ENCODE results near the gene RNF144A.

RNF144A gene

DNA sequence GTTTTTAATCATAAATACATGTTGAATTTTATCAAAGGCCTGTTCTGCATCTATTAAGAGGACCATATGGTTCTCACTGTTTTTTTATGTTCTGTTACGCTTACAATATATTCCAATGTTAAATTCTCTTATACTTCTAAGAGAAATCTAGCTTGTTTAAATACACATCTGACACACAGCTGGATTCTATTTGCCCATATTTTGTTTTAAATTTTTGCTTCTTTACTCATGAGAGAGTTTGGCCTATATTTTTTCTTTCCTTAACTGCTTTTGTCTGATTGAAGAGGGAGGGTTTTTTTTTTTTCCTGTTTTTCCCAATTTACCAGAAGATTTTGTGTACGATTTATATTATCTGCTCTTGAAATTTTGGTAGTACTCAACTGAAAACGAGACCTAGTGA, 34.9 kb downstream of the RNF144A start:
- H3K9me3 ChIP-seq (ENCODE audit: insufficient read depth, low read depth, low read length): no peaks in the 10 kb centered on the region
- no peak overlapping the region for H3K23ac ChIP-seq (ENCODE audit: low read length)
- no peaks in the 10 kb centered on the region for H3K4me1 ChIP-seq (ENCODE audit: control insufficient read depth in 1 of 2, insufficient read depth in 2 of 2, low read length in 2 of 2)
- no peaks in the 10 kb centered on the region for H3K27me3 ChIP-seq (ENCODE audit: insufficient read depth, low read length)
- no peak overlapping the region for H3K4ac ChIP-seq (ENCODE audit: low read depth, low read length)
- no peaks in the 10 kb centered on the region for H3K79me1 ChIP-seq (ENCODE audit: low read length)
- no peak overlapping the region for H2BK12ac ChIP-seq (ENCODE audit: low read length)
- no peak overlapping the region for H3K27ac ChIP-seq (ENCODE audit: low read depth, low read length)
- H3K4me2 ChIP-seq (ENCODE audit: low read length): no peak overlapping the region
- H3K9ac ChIP-seq (ENCODE audit: low read length): no peak overlapping the region
- no peak overlapping the region for H2BK5ac ChIP-seq (ENCODE audit: low read depth, low read length, poor library complexity)
- no peak for DNase-seq
- no peak overlapping the region for H2AFZ ChIP-seq (ENCODE audit: insufficient read depth, low read length, poor library complexity)
- H3K14ac ChIP-seq (ENCODE audit: low read length): no peak overlapping the region
- H3K36me3 ChIP-seq (ENCODE audit: control insufficient read depth in 1 of 2, insufficient read depth in 2 of 2, low read length in 2 of 2): peaks cover 0 to 2% of the 10 kb centered on the region in 2 experiments
- H3K4me3 ChIP-seq (ENCODE audit: low read depth, low read length): no peak overlapping the region
- H3K18ac ChIP-seq (ENCODE audit: low read length): no peak overlapping the region
- no peaks in the 10 kb centered on the region for H3K79me2 ChIP-seq (ENCODE audit: control insufficient read depth, insufficient read depth, low read length, poor library complexity)
- no peak overlapping the region for H4K12ac ChIP-seq (ENCODE audit: low read depth, low read length)
- H2AK5ac ChIP-seq (ENCODE audit: low read length): no peak overlapping the region
- WGBS (ENCODE audit: extremely low coverage, insufficient coverage, insufficient read length): no CpG with 5 or more reads among the region's 3 CpGs
- H4K8ac ChIP-seq (ENCODE audit: low read depth, low read length): no peak overlapping the region
- no peak overlapping the region for H2BK120ac ChIP-seq (ENCODE audit: insufficient read depth, low read length, poor library complexity)
- H4K91ac ChIP-seq (ENCODE audit: low read depth, low read length): no peak overlapping the region

GRCh38 chr2:6954586-6954985, 37.4 kb downstream of the RNF144A start:
- DNase-seq: no peak
- Histone ChIP-seq H4K8ac (ENCODE audit: low read depth, low read length) (no peak overlapping the region), H4K91ac (ENCODE audit: low read depth, low read length) (no peak overlapping the region), H3K27ac (ENCODE audit: low read depth, low read length) (no peak overlapping the region), H2AK5ac (ENCODE audit: low read length) (no peak overlapping the region), H3K4me2 (ENCODE audit: low read length) (no peak overlapping the region), H4K12ac (ENCODE audit: low read depth, low read length) (no peak overlapping the region), H3K23ac (ENCODE audit: low read length) (no peak overlapping the region), H3K9ac (ENCODE audit: low read length) (no peak overlapping the region), H3K4me1 (ENCODE audit: control insufficient read depth in 1 of 2, insufficient read depth in 2 of 2, low read length in 2 of 2) (no peaks in the 10 kb centered on the region), H3K18ac (ENCODE audit: low read length) (no peak overlapping the region), H3K9me3 (ENCODE audit: insufficient read depth, low read depth, low read length) (no peaks in the 10 kb centered on the region), H3K14ac (ENCODE audit: low read length) (no peak overlapping the region), H3K4ac (ENCODE audit: low read depth, low read length) (no peak overlapping the region), H2BK5ac (ENCODE audit: low read depth, low read length, poor library complexity) (no peak overlapping the region), H2AFZ (ENCODE audit: insufficient read depth, low read length, poor library complexity) (no peak overlapping the region), H3K79me1 (ENCODE audit: low read length) (no peaks in the 10 kb centered on the region), H3K79me2 (ENCODE audit: control insufficient read depth, insufficient read depth, low read length, poor library complexity) (no peaks in the 10 kb centered on the region), H2BK120ac (ENCODE audit: insufficient read depth, low read length, poor library complexity) (no peak overlapping the region), H2BK12ac (ENCODE audit: low read length) (no peak overlapping the region), H3K36me3 (ENCODE audit: control insufficient read depth in 1 of 2, insufficient read depth in 2 of 2, low read length in 2 of 2) (no peaks in the 10 kb centered on the region), H3K27me3 (ENCODE audit: insufficient read depth, low read length) (no peaks in the 10 kb centered on the region), H3K4me3 (ENCODE audit: low read depth, low read length) (no peak overlapping the region)
- WGBS (ENCODE audit: extremely low coverage, insufficient coverage, insufficient read length): no CpG with 5 or more reads among the region's 4 CpGs

- Histone ChIP-seq H3K36me3 (ENCODE audit: control insufficient read depth in 1 of 2, insufficient read depth in 2 of 2, low read length in 2 of 2) (no peaks in the 10 kb centered on the region), H2BK120ac (ENCODE audit: insufficient read depth, low read length, poor library complexity) (no peak overlapping the region), H3K23ac (ENCODE audit: low read length) (no peak overlapping the region), H3K4ac (ENCODE audit: low read depth, low read length) (no peak overlapping the region), H3K27ac (ENCODE audit: low read depth, low read length) (no peak overlapping the region), H3K79me2 (ENCODE audit: control insufficient read depth, insufficient read depth, low read length, poor library complexity) (no peaks in the 10 kb centered on the region), H2AFZ (ENCODE audit: insufficient read depth, low read length, poor library complexity) (no peak overlapping the region), H3K4me2 (ENCODE audit: low read length) (no peak overlapping the region), H3K18ac (ENCODE audit: low read length) (no peak overlapping the region), H2AK5ac (ENCODE audit: low read length) (no peak overlapping the region), H2BK12ac (ENCODE audit: low read length) (no peak overlapping the region), H3K4me1 (ENCODE audit: control insufficient read depth in 1 of 2, insufficient read depth in 2 of 2, low read length in 2 of 2) (no peaks in the 10 kb centered on the region), H2BK5ac (ENCODE audit: low read depth, low read length, poor library complexity) (no peak overlapping the region), H3K27me3 (ENCODE audit: insufficient read depth, low read length) (no peaks in the 10 kb centered on the region), H3K9ac (ENCODE audit: low read length) (no peak overlapping the region), H4K12ac (ENCODE audit: low read depth, low read length) (no peak overlapping the region), H4K8ac (ENCODE audit: low read depth, low read length) (no peak overlapping the region), H3K14ac (ENCODE audit: low read length) (no peak overlapping the region), H3K79me1 (ENCODE audit: low read length) (no peaks in the 10 kb centered on the region), H3K9me3 (ENCODE audit: insufficient read depth, low read depth, low read length) (no peaks in the 10 kb centered on the region), H4K91ac (ENCODE audit: low read depth, low read length) (no peak overlapping the region), H3K4me3 (ENCODE audit: low read depth, low read length) (no peak overlapping the region)
- DNase-seq: no peak
- WGBS (ENCODE audit: extremely low coverage, insufficient coverage, insufficient read length): no CpG with 5 or more reads among the region's 2 CpGs
Observed at GRCh38 chr2:6955511-6956136, 38.4 kb downstream of the RNF144A start.

GRCh38 chr2:6956566-6956965, 39.4 kb downstream of the RNF144A start:
- Histone ChIP-seq H2BK12ac (ENCODE audit: low read length) (no peak overlapping the region), H2BK5ac (ENCODE audit: low read depth, low read length, poor library complexity) (no peak overlapping the region), H3K79me1 (ENCODE audit: low read length) (no peaks in the 10 kb centered on the region), H2AFZ (ENCODE audit: insufficient read depth, low read length, poor library complexity) (no peak overlapping the region), H3K27me3 (ENCODE audit: insufficient read depth, low read length) (no peaks in the 10 kb centered on the region), H3K27ac (ENCODE audit: low read depth, low read length) (no peak overlapping the region), H4K91ac (ENCODE audit: low read depth, low read length) (no peak overlapping the region), H4K8ac (ENCODE audit: low read depth, low read length) (no peak overlapping the region), H3K23ac (ENCODE audit: low read length) (no peak overlapping the region), H3K4me2 (ENCODE audit: low read length) (no peak overlapping the region), H3K4me3 (ENCODE audit: low read depth, low read length) (no peak overlapping the region), H2BK120ac (ENCODE audit: insufficient read depth, low read length, poor library complexity) (no peak overlapping the region), H3K4ac (ENCODE audit: low read depth, low read length) (no peak overlapping the region), H3K18ac (ENCODE audit: low read length) (no peak overlapping the region), H3K9ac (ENCODE audit: low read length) (no peak overlapping the region), H3K36me3 (ENCODE audit: control insufficient read depth in 1 of 2, insufficient read depth in 2 of 2, low read length in 2 of 2) (no peaks in the 10 kb centered on the region), H3K9me3 (ENCODE audit: insufficient read depth, low read depth, low read length) (no peaks in the 10 kb centered on the region), H3K4me1 (ENCODE audit: control insufficient read depth in 1 of 2, insufficient read depth in 2 of 2, low read length in 2 of 2) (no peaks in the 10 kb centered on the region), H3K79me2 (ENCODE audit: control insufficient read depth, insufficient read depth, low read length, poor library complexity) (no peaks in the 10 kb centered on the region), H2AK5ac (ENCODE audit: low read length) (no peak overlapping the region), H4K12ac (ENCODE audit: low read depth, low read length) (no peak overlapping the region), H3K14ac (ENCODE audit: low read length) (no peak overlapping the region)
- WGBS (ENCODE audit: extremely low coverage, insufficient coverage, insufficient read length): no CpG with 5 or more reads among the region's 3 CpGs
- DNase-seq: no peak
